ENCODE results near the gene LTK.

The LTK gene

GRCh38 chr15:41513506-41514227, at the start of gene LTK:
Gene LTK (minus strand): TSS chr15:41513827. CDS start chr15:41513709, 118 bp downstream.
- peak; percentile 89 for DNase-seq (ENCODE audit: low read depth)

DNA sequence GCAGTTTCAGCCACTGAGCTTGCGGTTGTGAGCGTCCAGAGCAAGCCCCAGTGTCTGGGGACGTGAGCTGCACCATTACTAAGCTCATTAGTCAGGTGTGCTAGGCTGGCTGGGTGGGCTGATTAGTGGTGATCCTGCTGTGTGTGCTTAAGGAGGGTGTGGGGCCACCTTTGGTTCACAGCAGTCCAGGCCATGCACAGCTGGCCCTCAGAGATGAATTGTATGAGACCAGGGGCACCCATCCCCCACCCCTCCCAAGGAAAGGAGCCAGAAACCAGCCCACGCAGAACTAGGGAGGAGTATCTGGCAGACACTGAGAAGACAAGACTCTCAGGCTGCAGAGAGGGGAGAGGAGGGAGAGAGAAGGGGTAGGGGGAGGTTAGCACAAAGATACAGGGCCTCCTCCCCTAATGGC, 49.2 kb upstream of the LTK start:
- no peak for DNase-seq (ENCODE audit: low read depth)

- no peak for DNase-seq (ENCODE audit: low read depth)
These were observed 48.6 kb upstream of the LTK start for GRCh38 chr15:41562244-41562643.

DNA sequence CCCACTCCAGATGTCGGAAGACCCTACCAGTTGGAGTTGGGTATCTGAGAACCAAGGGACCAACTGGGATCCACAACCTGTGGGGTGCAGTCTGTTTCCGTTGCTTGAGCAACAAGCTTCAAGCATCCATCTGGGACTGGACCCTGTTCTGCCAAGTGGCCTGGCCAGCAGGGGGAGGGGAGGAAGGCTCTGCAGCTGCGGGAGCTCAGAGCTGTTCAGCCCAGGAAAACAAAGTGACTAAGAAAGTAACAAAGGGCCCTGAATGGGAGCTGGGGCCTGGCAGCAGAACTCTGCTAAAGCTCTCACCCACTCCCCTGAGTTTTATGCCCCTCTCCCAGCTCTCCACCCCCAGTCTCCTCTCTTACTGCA, 48.1 kb upstream of the LTK start:
- DNase-seq (ENCODE audit: low read depth): no peak

DNA sequence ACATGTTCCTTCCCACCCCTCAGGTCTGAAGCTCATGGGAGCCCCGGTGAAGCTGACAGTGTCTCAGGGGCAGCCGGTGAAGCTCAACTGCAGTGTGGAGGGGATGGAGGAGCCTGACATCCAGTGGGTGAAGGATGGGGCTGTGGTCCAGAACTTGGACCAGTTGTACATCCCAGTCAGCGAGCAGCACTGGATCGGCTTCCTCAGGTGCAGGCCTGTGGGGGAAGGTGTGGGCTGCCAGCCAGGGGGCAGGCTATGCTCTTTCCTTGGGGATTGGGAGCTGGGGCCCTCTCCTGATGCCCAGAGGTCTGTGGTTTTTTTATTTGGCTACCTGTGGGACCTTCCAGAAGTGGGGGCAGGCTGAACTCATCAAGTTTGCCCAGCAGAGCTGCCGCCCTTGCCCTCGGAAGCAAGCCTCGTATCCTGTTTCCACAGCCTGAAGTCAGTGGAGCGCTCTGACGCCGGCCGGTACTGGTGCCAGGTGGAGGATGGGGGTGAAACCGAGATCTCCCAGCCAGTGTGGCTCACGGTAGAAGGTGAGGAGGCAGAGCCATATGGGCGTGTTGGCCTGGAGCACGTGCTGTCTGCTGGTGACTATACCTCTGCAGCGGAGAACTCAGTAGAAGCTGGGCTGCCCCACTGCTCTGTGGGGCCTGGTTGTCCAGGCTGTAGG, 47.6 kb upstream of the LTK start:
- no peak for DNase-seq (ENCODE audit: low read depth)

DNA sequence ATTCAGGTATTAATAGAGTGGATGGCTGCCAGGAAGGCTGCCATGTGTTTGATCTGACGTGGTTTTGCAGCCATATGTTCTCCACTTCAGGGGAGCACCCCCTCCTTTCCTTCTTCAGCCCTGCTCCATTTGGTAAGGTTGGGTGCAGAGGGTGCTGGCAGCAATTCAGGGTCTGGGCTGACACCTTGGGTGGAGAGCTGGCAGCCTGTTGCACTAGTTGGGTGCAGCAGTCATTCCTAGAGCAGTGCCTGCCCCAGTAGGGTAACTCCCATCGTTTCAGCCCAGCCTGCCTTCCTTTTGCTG, 46.9 kb upstream of the LTK start:
- DNase-seq (ENCODE audit: low read depth): no peak

DNA sequence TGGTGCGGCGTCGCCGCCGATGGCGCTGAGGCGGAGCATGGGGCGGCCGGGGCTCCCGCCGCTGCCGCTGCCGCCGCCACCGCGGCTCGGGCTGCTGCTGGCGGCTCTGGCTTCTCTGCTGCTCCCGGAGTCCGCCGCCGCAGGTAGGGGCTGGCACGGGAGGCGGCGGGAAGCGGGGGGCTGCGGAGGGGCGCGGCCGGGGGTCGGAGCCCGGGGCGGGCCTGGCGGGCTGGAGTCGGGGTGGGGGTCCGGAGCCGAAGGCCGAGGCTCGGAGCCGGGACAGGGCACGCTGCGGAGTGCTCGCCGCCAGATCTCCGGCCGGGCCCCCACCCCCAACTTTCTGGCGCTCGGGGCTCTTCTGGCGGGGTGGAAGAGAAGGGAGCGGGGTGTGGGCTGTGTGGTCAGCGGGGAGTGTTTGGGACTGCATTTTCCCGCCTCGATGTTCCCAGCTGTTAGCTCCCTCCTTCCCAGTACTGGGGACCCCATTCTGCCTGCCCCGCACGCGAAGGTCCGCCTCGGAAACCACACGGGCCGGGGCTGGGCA, 45.7 kb upstream of the LTK start:
- no peak for DNase-seq (ENCODE audit: low read depth)

- DNase-seq (ENCODE audit: low read depth): no peak
These were observed 45.0 kb upstream of the LTK start, which contains the start of gene TYRO3 for GRCh38 chr15:41558400-41559238. Gene TYRO3 (plus strand): TSS chr15:41559212. CDS start chr15:41559258, 46 bp downstream.

- peak; percentile 52 for DNase-seq (ENCODE audit: low read depth)
These were observed 44.2 kb upstream of the LTK start for GRCh38 chr15:41557673-41558399.

GRCh38 chr15:41556677-41557076, 43.0 kb upstream of the LTK start:
- no peak for DNase-seq (ENCODE audit: low read depth)

GRCh38 chr15:41554915-41555314, 41.3 kb upstream of the LTK start:
- no peak for DNase-seq (ENCODE audit: low read depth)

DNA sequence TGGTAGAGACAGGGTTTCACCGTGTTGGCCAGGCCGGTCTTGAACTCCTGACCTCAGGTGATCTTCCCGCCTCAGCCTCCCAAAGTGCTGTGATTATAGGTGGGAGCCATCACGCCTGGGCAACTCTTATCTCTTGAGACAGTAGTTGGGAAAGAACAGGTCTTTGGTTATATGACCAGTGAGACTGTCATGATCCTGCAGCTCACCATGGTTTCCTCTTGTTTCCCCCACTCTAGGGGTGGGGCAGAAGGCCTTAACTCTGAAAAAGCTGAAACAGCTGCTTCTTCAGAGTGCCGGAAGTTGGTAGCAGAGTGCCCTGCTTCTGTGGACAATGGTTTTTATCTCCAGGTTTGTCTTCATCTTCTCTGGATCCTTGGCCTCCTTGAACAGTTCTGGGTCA, 40.7 kb upstream of the LTK start:
- DNase-seq (ENCODE audit: low read depth): no peak

DNA sequence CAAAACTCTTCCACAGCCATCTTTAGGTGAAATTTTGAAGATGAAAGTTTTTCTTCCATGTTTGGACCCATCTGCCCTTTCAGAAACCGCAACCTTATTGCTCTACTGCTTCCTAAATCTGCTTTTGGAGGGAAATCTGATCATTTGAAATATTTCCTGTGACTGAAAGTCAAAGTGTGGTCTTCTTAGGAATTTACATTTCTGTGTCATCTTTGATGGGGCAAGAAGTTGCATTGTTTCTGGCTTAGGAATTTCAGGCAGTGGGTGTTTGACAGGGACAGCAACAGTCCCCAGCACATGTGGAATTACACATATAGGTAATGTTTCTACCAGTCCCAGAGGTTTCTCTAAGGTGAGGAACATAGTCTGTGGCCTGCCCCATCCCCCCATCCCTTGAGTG, 40.1 kb upstream of the LTK start:
- no peak for DNase-seq (ENCODE audit: low read depth)

GRCh38 chr15:41550066-41550775, 36.6 kb upstream of the LTK start:
- DNase-seq (ENCODE audit: low read depth): no peak

DNA sequence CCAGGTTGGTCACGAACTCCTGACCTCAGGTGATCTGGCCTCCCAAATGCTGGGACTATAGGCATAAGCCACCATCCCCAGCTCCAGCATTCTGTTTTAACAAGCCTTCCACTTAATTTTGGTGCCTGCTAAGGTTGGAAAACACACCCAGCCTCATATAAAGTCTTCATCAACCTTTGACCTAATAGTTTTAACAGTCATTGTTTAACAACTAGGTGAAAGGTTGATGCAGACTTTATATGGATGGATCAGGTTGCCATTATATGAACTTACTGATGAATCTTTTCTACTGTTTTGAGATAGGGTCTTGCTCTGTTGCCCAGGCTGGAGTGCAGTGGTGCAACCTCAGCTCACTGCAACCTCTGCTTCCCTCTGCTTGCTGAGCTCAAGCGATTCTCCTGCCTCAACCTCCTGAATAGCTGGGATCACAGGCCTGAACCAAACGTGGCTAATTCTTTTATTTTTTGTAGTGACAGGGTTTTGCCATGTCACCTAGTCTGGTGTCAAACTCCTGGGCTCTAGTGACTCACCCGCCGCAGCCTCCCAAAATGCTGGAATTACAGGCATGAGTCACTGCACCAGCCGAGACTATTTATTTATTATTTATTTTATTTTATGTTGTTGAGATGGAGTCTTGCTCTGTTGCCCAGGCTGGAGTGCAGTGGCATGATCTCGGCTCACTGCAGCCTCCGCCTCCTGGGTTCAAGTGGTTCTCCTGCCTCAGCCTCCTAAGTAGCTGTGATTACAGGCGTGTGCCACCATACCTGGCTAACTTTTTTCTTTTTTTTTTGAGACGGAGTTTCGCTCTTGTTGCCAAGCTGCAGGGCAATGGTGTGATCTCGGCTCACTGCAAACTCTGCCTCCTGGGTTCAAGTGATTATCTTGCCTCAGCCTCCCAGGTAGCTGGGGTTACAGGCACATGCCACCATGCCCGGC, 33.5 kb upstream of the LTK start:
- DNase-seq (ENCODE audit: low read depth): no peak

DNA sequence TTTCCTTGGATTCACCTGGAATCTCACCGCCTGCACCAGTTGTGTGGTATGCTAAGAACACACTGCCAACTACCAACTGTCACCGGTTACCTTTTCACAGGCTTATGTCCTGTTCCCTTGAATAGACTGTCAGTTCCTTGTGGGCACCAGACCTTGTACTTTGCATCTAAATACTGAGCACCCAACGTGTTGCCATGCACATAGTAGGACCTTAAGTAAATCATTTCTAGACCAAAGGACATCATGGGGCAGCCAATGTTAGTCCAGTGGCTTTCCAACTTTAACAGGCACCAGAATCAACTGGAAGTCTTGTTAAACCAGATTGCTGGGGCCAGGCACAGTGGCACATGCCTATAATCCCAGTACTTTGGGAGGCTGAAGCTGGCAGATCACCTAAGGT, 31.6 kb upstream of the LTK start:
- no peak for DNase-seq (ENCODE audit: low read depth)

- no peak for DNase-seq (ENCODE audit: low read depth)
These were observed 31.0 kb upstream of the LTK start for GRCh38 chr15:41544650-41545015.

DNA sequence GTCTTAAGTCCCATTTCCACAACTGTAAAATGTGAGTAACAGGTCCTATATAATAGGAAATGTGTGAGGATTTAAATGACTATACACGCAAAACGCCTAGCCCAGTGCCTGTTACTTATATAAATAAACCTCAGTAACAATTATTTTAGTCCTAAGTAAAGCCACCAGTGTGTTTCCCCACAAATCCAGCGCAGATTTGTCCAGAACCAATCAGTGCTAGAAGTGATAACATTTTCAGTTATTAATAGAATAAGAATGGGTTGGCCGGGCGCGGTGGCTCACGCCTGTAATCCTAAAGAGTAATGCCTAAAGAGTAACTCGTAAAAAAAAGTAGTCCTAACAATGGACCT, 29.9 kb upstream of the LTK start:
- DNase-seq (ENCODE audit: low read depth): no peak

- DNase-seq (ENCODE audit: low read depth): no peak
These were observed 23.2 kb upstream of the LTK start for GRCh38 chr15:41536866-41537265.

GRCh38 chr15:41535544-41535943, 21.9 kb upstream of the LTK start:
- no peak for DNase-seq (ENCODE audit: low read depth)

All from CMK (cell line).